HepG2 (cell line): Measurements from ENCODE around the gene SLC2A5.

ENCODE experiments used
- ERF ChIP-seq: IDR thresholded peaks from 2 replicates; pipeline ENCODE4 v1.6.1; 2018; ENCODE audit warnings: missing biosample characterization, missing genetic modification reagents
- MLLT10 ChIP-seq: sonication (generic); formaldehyde crosslinking; IDR thresholded peaks from 2 replicates; pipeline ENCODE4 v1.4.0; 2020; ENCODE audit warnings: missing genetic modification reagents
- PHF20 ChIP-seq: sonication (generic); formaldehyde crosslinking; IDR thresholded peaks from 2 replicates; pipeline ENCODE4 v1.5.0; 2020; ENCODE audit warnings: mild to moderate bottlenecking, missing genetic modification reagents
- POLR2A ChIP-seq, 2 experiments: IDR thresholded peaks; 2 replicates each; pipeline ENCODE4 v1.6.1; 2011; ENCODE audit warnings: low read depth in 2 of 2, low read length in 2 of 2, mild to moderate bottlenecking in 1 of 2, moderate library complexity in 1 of 2; ENCODE audit not compliant: insufficient read depth in 1 of 2
- ZFX ChIP-seq: sonication (generic); formaldehyde crosslinking; IDR thresholded peaks from 2 replicates; pipeline ENCODE4 v1.4.0; 2020; ENCODE audit warnings: mild to moderate bottlenecking, low read depth, missing genetic modification reagents, moderate library complexity
- ZMYM3 ChIP-seq: sonication (generic); formaldehyde crosslinking; IDR thresholded peaks from 2 replicates; pipeline ENCODE4 v1.5.1; 2020; ENCODE audit warnings: mild to moderate bottlenecking, missing genetic modification reagents
- ZNF282 ChIP-seq: fragments of 450-650 bp; IDR thresholded peaks from 2 replicates; pipeline ENCODE4 v1.6.1; 2018; ENCODE audit not compliant: partially characterized antibody
- ZNF317 ChIP-seq: sonication (generic); formaldehyde crosslinking; IDR thresholded peaks from 2 replicates; pipeline ENCODE4 v1.5.0; 2020; ENCODE audit warnings: mild to moderate bottlenecking, missing genetic modification reagents
- ZSCAN29 ChIP-seq: sonication (generic); formaldehyde crosslinking; conservative IDR thresholded peaks from 2 replicates; pipeline ENCODE4 v1.4.0; 2020; ENCODE audit warnings: mild to moderate bottlenecking, missing genetic modification reagents
- TF ChIP-seq, protein P1 (sequence below): sonication (generic); formaldehyde crosslinking; IDR thresholded peaks from 2 replicates; pipeline ENCODE4 v1.9.0; 2021; ENCODE audit warnings: mild to moderate bottlenecking, missing genetic modification reagents
- TF ChIP-seq, protein P2 (sequence below): sonication (generic); formaldehyde crosslinking; conservative IDR thresholded peaks from 2 replicates; pipeline ENCODE4 v1.4.0; 2020; ENCODE audit warnings: mild to moderate bottlenecking, missing genetic modification reagents, moderate library complexity

DNA sequence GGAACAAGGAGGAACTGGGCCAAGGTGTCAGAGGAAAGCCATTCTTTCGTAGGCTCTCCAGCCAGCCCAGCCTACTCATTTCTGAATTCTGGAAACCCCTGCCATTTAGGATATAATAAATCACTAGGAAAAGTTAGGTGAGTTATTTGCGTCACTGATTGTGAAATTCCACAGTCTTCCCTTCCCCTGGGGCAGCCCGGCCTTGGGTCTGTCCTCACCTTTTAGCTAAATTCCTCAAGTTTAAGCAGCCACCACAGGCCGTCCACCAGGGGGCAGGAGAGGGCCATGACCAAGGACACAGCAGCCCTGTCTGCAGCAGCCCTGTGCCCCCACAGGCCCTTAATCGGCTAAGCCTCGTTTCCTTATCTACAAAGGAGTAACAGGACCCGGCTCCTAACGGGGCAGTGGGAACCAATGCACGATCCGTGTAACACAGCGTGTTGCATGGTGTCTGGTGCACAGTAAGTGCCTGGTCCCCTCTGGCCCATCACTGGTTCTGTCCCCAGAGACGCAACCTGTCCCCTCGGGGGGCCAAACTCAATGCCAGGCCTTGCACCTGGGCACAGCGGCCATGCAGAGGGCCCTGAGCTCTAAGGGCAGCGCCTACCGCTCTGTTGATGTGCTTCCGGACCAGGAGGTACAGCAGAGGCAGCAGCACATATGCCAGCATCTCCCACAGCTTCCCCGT lies 41.4 kb upstream of the SLC2A5 start:
- TF ChIP-seq ZMYM3 (CRISPR knock-in tag), result peak; percentile 32; the same call in 1 of the 2 replicates
- peak; percentile 58 for TF ChIP-seq ZFX (CRISPR knock-in tag)
- TF ChIP-seq ERF (CRISPR knock-in tag), result peak; percentile 42; the same call in 1 of the 2 replicates
- TF ChIP-seq ZSCAN29 (CRISPR knock-in tag), result peak; percentile 77; the same call in 1 of the 2 replicates
- no peak for TF ChIP-seq MLLT10
- no peak for TF ChIP-seq POLR2A (IDR thresholded peaks at IDR 0.05; ENCODE audit: insufficient read depth in 1 of 2, low read depth in 2 of 2, low read length in 2 of 2)
- TF ChIP-seq, protein P1, sequence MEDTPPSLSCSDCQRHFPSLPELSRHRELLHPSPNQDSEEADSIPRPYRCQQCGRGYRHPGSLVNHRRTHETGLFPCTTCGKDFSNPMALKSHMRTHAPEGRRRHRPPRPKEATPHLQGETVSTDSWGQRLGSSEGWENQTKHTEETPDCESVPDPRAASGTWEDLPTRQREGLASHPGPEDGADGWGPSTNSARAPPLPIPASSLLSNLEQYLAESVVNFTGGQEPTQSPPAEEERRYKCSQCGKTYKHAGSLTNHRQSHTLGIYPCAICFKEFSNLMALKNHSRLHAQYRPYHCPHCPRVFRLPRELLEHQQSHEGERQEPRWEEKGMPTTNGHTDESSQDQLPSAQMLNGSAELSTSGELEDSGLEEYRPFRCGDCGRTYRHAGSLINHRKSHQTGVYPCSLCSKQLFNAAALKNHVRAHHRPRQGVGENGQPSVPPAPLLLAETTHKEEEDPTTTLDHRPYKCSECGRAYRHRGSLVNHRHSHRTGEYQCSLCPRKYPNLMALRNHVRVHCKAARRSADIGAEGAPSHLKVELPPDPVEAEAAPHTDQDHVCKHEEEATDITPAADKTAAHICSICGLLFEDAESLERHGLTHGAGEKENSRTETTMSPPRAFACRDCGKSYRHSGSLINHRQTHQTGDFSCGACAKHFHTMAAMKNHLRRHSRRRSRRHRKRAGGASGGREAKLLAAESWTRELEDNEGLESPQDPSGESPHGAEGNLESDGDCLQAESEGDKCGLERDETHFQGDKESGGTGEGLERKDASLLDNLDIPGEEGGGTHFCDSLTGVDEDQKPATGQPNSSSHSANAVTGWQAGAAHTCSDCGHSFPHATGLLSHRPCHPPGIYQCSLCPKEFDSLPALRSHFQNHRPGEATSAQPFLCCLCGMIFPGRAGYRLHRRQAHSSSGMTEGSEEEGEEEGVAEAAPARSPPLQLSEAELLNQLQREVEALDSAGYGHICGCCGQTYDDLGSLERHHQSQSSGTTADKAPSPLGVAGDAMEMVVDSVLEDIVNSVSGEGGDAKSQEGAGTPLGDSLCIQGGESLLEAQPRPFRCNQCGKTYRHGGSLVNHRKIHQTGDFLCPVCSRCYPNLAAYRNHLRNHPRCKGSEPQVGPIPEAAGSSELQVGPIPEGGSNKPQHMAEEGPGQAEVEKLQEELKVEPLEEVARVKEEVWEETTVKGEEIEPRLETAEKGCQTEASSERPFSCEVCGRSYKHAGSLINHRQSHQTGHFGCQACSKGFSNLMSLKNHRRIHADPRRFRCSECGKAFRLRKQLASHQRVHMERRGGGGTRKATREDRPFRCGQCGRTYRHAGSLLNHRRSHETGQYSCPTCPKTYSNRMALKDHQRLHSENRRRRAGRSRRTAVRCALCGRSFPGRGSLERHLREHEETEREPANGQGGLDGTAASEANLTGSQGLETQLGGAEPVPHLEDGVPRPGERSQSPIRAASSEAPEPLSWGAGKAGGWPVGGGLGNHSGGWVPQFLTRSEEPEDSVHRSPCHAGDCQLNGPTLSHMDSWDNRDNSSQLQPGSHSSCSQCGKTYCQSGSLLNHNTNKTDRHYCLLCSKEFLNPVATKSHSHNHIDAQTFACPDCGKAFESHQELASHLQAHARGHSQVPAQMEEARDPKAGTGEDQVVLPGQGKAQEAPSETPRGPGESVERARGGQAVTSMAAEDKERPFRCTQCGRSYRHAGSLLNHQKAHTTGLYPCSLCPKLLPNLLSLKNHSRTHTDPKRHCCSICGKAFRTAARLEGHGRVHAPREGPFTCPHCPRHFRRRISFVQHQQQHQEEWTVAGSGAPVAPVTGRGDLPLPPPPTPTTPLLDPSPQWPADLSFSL, result no peak
- no peak for TF ChIP-seq ZNF317 (CRISPR knock-in tag)
- TF ChIP-seq PHF20 (CRISPR knock-in tag), result no peak
- TF ChIP-seq, protein P2, sequence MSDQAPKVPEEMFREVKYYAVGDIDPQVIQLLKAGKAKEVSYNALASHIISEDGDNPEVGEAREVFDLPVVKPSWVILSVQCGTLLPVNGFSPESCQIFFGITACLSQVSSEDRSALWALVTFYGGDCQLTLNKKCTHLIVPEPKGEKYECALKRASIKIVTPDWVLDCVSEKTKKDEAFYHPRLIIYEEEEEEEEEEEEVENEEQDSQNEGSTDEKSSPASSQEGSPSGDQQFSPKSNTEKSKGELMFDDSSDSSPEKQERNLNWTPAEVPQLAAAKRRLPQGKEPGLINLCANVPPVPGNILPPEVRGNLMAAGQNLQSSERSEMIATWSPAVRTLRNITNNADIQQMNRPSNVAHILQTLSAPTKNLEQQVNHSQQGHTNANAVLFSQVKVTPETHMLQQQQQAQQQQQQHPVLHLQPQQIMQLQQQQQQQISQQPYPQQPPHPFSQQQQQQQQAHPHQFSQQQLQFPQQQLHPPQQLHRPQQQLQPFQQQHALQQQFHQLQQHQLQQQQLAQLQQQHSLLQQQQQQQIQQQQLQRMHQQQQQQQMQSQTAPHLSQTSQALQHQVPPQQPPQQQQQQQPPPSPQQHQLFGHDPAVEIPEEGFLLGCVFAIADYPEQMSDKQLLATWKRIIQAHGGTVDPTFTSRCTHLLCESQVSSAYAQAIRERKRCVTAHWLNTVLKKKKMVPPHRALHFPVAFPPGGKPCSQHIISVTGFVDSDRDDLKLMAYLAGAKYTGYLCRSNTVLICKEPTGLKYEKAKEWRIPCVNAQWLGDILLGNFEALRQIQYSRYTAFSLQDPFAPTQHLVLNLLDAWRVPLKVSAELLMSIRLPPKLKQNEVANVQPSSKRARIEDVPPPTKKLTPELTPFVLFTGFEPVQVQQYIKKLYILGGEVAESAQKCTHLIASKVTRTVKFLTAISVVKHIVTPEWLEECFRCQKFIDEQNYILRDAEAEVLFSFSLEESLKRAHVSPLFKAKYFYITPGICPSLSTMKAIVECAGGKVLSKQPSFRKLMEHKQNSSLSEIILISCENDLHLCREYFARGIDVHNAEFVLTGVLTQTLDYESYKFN (CRISPR knock-in tag), result peak; percentile 48
- no peak for TF ChIP-seq ZNF282
